Cardiac septum (tissue), 1 donor: Measurements from ENCODE around the gene PRRC2B. TPM values are rescaled to one million over a fixed set of nuclear protein-coding genes. Genes with fewer than 3 reads are reported as not detected.
"Not testable (repeated sequence)": the region's sequence is repeated elsewhere in the genome, so short reads cannot be mapped to it uniquely, and the experiment has no call there.

Source experiments
- DNase-seq: peaks from one replicate; pipeline ENCODE4 v3.0.0-alpha.2; 2020; ENCODE audit warnings: low spot score
- intact Hi-C: fragments of 100-400 bp; cut with DNase I; formaldehyde crosslinking; loops from one replicate; pipeline ENCODE4 v1.14.0; 2022
- total RNA-seq: library from RNA; stranded (reverse); fragmentation: NEBNext Ultra II Directional; extraction: Animal tissue kit (Norgen Biotek cat#: 25700); gene quantifications from one replicate; pipeline ENCODE4 v1.2.1, GENCODE V29; 2021
- donor health status: DM: no; HTN: no; CAD: no.

The PRRC2B gene
- total RNA-seq, 1 donor from 2014 or later = 151 TPM

DNA sequence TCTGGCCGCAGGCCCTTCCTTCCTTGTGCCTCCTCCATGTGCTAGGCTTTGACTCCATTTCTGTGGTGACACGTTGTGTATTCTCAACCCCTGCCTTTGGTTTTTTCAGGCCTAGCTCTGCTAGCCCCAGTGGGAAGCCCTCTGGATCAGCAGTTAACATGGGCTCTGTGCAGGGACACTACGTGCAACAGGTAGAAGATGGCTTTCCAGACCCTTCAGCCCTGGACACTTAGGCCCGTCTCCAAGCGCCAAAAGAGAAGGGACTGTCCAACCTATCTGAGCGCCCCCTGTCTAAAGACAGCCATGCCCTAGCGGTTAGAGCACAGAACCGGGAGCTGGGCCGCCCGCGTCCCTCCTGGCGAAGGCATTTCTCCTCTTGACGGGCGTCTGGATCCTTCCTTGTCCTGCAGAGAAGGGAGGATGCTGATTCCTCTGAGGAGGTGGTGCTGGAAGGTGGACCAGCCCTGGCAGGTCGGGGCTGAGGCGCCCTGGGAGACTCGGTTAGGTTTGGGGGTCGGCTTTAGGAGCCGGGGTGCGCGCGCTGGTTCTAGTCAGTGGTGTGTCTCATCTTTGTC, 100.5 kb downstream of the PRRC2B start:
- no peak for DNase-seq
- intact Hi-C loops = no loop called here

DNA sequence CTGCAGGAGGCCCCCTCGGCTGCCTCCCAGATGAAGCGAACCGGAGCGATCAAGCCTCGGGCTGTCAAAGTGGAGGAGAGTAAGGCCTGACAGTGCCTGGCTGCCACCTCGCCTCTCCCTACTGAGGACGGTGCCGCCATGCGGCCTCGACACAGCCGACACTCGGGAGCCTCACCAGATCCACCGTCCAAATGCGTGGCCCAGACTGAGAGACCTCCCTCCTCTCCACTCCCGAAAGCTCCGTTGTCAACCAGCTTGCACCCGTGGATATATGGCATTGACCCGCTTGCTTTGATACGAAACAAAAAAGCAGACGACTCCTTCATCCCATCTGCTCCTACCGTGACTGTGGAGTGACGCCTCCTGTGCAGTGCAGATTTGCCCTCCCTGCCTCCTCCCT, 101.9 kb downstream of the PRRC2B start:
- DNase-seq = no peak
- intact Hi-C loops = no loop called here

DNA sequence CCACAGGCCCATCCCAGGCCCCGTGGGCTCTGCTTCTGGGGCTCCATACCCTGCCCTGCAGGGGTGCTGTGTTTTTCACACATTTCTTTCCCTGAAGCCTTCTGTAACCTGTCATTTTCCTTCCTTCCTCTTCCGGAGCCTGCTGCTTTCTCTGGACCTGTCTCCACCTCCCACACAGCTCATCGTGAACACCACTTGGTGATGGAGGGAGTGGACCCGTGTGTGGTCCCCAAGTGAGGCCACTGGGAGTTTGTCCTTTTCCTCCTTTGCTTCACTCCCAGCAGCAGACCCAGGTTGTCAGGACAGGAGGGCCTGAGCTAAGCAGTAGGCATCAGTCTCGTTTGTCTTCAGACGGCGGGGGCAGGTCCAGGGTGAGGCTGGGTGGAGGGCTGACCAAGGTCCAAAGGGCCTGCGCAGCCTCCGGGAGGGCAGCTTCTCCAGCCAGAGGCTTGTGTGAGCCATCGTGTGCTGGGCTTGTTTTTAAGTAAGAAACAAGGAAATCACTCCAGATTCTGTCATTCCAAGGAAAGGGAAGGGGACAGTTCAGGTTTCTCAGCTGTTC, 103.0 kb downstream of the PRRC2B start:
- intact Hi-C loops = no loop called here
- no peak for DNase-seq

DNA sequence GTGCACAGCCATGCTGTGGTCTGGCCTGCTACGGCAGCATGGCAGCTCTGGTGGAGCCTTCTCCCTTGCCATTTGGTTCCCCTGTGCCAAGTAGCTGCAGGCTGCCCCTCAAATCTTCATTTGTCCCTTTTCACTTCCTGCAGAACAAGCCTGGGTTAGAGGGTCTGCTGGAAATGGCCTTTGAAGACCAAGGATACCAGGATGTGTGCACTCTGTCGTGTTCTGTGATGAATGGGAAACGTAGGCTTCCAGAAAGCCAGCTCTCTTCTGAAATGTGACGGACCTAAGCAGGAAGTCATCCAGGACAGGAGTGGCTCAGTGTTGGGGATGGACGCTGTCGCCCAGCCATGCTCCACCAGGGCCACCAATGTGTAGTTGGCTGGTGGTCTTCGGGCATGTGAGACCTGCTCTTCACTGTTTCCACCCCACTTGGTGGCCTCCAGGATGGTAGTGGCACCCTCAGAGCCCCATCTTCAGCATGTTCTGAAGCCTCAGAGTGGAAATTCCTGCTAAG, 105.4 kb downstream of the PRRC2B start:
- intact Hi-C loops = no loop called here
- DNase-seq = no peak

DNA sequence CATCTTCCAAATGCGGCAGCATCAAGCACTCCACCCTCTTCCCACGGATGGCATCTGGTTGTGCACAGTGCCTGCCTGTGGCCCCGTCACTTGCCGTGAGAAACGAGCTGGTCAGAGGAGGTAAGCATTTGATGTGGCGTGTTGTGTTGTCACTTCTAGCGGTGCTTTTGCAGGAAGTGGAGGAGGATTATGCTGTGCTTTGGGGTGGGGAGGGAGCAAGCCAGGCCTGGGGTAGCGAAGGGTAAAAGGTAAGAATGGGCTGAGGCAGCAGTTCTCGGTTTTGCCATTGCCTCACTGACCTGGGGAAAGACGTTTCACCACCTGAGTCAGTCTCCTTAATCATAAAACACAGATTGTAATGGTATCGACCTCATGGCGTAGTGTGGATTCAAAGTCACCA, 106.5 kb downstream of the PRRC2B start:
- DNase-seq = no peak
- intact Hi-C loops = no loop called here

DNA sequence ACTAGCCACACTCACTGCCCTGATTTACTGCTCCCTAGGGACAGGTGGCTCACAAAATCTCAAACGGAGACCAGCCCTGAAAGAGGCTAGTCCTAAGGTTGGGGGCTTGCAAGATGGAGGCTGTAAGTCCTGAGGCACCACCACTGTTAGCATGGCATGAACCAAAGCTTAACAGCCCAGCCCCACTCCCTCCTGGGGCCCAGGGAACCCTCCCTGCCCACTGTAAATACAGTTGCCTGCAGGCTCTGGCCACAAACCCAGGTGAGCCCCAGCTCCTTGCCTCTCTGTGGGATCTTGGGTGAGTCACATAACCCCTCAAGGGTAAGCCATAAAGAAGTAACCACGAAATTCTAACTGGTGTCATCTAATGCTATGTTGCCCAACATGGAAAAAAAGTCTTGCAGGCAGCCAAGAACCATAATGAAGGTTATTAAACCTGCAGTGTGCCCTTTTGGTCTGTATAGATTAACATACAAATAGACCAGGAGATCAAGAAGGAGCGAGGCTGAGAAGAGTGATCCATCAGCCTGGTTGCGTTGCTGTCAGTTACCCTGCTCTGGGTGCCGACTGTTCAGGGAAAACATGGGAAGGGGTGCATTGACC, 107.2 kb downstream of the PRRC2B start:
- DNase-seq = no peak
- intact Hi-C loops = no loop called here

DNA sequence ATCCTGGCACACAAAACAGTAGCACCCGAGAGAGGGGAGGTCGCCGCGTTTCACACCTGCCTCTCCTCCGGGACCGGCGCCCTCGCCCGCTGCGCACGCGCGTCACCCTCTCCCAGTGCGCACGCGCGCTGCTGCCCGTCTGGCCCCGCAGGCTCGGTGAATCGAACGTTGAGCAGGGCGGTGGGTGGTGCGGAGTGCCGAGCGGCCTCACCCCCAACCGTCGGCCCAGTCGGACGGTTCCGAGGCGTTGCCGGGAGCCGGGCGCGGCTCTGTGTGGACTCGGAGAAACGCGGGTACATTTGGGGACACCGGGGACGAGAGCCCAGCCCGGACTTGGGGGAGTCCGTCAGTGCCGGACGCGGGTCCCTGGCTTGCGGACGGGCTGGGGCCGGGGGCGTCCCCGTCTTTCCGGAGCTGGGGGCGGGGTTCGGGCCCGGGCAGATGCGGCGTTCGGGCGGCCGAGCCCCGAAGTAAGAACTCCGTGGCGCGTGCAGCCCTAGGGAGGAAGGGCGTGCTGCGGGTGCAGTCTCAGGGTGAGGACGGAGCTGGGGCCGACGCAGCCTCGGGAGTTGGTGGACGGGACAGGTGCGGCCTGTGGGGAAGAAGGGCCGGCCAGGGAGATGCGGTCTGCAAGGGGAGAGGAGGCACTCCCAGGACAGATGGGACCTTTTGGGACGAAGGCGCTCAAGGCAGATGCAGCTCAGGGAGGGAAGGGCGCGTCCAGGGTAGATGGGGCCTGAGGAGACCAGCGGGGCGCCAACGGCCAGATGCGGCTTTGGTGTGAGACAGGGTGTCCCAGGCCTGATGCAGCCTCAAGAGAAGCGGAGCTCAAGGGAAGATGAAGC, 109.1 kb downstream of the PRRC2B start, which contains the start of gene POMT1:
TSS of gene POMT1 (plus strand) at position 138 of the 845 bp plus-strand sequence. CDS start 1,301 bp downstream, outside the sequence.
- DNase-seq = peak; percentile 92
- intact Hi-C loops = no loop called here

DNA sequence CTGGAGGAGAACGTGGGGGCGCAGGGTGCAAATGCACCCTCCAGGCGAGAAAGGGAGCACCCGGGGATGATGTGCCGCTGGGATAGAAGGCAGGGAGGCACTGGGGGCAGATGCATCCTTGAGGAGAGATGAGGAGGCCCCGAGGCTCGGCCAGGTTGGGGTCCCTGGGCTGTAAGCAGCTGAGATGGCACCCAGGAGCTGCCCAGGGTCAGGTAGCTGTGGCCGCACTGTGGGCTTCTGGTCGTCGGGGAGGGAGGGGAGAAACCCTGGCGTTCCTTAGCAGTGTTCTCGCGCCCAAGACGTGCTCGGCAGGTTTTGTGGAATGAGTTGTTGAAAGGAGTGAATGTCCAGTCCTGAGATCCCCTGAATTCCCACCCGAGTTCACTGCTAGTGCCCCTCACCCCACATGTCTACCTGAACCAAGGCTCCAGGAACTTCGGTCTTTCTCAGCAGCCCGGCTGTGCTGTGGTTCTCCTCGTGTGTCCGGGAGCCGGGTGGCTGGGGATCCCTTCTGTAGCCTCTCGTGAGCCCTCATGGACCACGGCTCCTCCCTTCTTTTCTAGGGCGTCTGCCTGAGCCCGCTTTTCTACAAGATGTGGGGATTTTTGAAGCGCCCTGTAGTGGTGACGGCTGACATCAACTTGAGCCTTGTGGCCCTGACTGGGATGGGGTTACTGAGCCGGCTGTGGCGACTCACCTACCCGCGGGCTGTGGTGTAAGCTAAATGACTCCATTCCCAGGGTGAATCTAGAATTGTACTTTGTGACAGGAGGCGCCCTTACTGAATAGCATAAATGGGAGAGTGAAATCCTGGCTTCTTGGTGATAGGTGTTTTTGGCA, 110.0 kb downstream of the PRRC2B start:
- intact Hi-C loops = no loop called here
- DNase-seq = no peak

DNA sequence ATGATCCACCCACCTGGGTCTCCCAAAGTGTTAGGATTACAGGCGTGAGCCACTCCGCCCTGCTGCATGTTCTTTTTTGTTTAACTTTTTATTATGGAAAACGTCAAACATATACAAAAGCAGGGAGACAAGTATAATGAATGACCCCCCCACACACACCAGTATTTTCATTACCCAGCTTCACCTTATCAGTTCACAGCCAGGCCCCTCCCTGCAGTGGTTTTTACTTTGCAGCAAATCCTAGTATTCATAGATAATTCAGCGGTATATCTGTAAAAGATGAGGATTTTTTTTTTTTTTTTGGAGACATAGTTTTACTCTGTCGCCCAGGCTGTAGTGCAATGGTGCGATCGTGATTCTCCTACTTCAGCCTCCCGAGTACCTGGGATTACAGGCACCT, 111.1 kb downstream of the PRRC2B start:
- intact Hi-C loops = no loop called here
- no peak for DNase-seq

DNA sequence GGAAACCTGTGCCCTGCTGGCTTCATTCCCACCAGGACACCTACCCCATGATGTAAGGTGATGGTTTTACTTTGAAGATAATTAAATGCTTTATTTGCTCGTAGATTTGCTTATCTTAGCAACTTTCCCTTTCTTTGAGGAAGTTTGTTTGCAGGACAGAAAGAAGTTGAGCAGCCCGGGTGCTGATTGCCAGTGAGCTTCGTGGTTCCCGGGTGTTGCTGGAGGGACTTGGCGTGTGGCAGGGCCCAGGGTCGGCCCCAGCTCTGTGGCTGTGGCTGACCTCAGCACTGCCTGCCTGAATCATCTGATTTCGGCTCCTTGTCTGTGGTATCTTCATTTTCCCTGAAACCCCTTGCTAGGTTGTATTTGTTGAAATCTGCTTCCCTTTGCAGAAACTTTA, 117.5 kb downstream of the PRRC2B start:
- intact Hi-C loops = no loop called here
- DNase-seq = no peak

DNA sequence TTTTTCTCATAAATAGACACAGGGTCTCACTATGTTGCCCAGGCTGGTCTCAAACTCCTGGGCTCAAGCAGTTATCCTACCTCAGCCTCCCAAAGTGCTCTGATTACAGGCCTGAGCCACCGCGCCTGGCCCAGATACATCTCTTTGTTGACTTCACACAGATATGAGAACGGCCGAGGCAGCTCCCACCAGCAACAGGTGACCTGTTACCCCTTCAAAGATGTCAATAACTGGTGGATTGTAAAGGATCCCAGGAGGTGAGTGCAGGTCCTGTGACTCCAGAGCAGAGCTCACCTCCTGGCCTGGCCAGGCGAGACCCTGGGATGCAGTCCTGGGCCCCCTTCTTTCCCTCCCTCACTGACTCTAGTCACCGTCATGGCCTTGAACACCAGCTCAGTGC, 118.0 kb downstream of the PRRC2B start:
- intact Hi-C loops = no loop called here
- DNase-seq = no peak

DNA sequence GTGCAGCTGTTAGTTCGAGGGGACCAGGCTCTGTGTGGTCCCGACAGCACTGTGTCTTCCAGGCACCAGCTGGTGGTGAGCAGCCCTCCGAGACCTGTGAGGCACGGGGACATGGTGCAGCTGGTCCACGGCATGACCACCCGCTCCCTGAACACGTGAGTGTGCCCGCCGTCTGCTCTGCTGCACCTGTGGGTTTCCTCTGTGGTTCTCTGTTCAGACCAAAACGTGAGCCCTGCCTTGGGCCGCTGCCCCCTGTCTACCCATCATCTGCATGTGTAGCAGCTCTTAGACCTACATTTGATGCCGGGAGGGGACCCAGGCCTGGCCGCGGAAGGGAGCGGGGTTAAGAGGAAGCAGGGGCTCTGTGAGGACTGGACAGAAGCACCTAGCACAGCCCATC, 119.3 kb downstream of the PRRC2B start:
- intact Hi-C loops = no loop called here
- no peak for DNase-seq

DNA sequence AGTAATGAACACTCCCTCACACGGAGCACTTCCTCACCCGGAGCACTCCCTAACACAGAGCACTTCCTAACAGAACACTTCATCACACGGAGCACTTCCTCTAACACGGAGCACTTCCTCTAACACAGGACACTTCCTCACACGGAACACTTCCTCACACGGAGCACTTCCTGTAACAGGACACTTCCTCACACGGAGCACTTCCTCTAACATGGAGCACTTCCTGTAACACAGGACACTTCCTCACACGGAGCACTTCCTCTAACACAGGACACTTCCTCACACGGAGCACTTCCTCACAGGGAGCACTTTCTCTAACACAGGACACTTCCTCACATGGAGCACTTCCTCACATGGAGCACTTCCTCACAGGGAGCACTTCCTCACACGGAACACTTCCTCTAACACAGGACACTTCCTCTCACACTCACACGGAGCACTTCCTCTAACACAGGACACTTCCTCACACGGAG, 121.7 kb downstream of the PRRC2B start:
- DNase-seq, intact Hi-C loops: not testable (repeated sequence)

DNA sequence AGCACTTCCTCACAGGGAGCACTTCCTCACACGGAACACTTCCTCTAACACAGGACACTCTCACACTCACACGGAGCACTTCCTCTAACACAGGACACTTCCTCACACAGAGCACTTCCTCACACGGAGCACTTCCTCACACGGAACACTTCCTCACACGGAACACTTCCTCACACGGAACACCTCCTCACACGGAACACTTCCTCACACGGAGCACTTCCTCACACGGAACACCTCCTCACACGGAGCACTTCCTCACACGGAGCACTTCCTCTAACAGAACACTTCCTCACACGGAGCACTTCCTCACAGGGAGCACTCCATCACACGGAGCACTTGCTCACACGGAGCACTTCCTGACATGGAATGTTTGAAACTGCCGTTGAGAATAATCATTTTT, 122.2 kb downstream of the PRRC2B start:
- DNase-seq = no peak

DNA sequence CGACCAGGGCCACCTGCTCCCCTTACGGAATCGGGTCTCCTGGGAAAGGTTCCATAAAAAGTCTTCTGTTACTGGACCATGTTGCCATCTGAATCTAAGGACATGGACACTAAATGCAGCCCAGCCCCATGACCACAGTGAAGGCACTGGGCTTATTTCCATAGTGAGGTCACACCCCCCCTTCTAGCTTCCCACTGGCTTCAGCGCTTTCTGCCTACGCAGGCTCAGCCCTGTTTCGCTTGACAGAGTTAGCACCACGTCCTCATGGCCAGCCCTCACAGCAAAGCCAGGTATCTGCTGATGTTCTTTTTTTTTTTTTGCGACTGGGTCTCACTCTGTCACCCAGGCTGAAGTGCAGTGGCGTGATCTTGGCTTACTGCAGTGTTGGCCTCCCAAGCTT, 123.0 kb downstream of the PRRC2B start:
- DNase-seq = no peak
- intact Hi-C loops = no loop called here

More for the DNA sequence above, 122.2 kb downstream of the PRRC2B start:
- intact Hi-C loops = no loop called here

DNA sequence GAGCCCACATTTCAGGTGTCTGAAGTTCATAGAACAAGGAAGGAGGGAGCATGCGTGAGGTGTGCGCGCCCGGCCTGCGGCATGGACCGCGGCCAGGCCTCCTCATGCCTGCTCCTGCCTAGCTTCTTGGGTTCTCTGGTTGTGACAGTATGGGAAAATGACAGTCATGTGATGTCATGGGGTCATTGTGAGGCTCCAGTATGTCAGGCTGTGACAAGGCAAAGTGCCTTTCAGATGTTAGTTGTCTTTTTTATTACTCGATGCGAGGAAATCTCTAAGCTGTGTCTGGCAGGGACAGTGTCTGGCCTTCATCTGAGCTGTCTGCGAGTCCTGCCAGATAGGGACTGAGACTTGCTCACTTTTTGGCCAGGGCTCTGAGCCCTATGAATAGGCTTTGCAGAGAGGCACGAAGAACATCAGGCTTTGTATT, 123.9 kb downstream of the PRRC2B start:
- DNase-seq = no peak
- intact Hi-C loops = no loop called here

DNA sequence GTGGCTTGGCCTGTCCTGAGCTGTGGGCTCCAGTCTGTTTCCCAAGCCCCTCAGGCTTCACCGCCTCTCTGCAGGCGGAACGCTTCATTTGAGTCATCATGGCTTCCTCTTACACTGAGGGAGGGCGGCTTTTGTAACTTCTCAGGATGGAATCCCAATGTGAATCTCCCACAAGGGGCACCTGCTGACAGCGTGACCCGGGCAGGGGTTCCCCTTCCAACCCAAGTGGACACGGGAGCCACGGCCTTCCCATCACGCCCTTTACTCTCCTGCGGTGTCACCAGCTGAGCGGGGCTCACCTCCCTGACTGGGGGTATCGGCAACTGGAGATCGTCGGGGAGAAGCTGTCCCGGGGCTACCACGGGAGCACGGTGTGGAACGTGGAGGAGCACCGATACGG, 124.7 kb downstream of the PRRC2B start:
- DNase-seq = no peak
- intact Hi-C loops = no loop called here

DNA sequence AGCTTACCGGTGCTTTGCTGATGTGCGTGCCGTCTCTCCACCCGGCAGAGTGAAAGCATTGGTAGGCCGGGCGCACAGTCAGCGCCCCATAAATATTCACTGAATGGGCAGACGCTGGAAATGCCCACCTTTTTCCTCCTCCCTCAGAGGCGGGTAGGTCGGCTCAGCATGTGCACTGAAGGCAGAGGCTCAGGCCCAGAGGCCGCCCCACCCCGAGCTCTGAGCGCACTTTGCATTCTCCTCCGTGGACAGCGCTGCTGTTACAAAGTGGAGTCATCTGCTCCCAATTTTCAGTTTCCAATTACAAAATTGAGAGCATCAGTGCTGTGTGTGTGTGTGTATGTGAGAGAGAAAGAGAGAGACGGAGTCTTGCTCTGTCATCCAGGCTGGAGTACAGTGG, 126.6 kb downstream of the PRRC2B start:
- no peak for DNase-seq
- intact Hi-C loops = no loop called here

DNA sequence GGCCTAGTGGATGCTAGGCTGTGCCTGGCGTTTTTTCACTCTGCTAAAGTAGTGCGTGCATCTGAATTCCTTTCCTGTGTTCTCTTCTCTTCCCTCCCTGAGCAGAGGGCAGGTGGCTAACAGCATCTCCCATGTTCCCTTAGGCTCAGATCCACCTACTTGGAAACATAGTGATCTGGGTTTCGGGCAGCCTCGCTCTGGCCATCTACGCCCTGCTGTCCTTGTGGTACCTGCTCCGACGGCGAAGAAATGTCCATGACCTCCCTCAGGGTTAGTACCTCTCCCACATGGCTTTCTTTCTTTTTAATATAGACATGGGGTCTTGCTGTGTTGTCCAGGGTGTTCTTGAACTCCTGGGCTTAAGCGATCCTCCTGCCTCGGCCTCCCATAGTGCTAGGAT, 127.3 kb downstream of the PRRC2B start:
- DNase-seq = no peak
- intact Hi-C loops = no loop called here
